NCI-H2171 (cell line): ENCODE measurements around the gene FCHO2.

Experiments
- DNase-seq: peaks from one replicate; lab custom pipeline; 2025; lab: John Stamatoyannopoulos, UW

The FCHO2 gene

GRCh38 chr5:73110190-73110589 lies 154.3 kb downstream of the FCHO2 start:
- DNase-seq, result no peak

- DNase-seq, result no peak
Measured at GRCh38 chr5:73111536-73111935, 155.7 kb downstream of the FCHO2 start.

GRCh38 chr5:73112359-73112758 lies 156.5 kb downstream of the FCHO2 start:
- no peak for DNase-seq

GRCh38 chr5:73114044-73114688 lies 158.3 kb downstream of the FCHO2 start:
- no peak for DNase-seq

GRCh38 chr5:73115399-73116051 lies 159.7 kb downstream of the FCHO2 start:
- no peak for DNase-seq

- no peak for DNase-seq
Measured at GRCh38 chr5:73116506-73116905, 160.7 kb downstream of the FCHO2 start.

- no peak for DNase-seq
Measured at GRCh38 chr5:73117088-73117740, 161.4 kb downstream of the FCHO2 start.

- no peak for DNase-seq
Measured at GRCh38 chr5:73118391-73118973, 162.6 kb downstream of the FCHO2 start.

GRCh38 chr5:73119451-73120157 lies 163.8 kb downstream of the FCHO2 start:
- DNase-seq, result no peak

GRCh38 chr5:73120222-73121118 lies 164.6 kb downstream of the FCHO2 start, which contains the start of gene TMEM171:
Gene TMEM171, plus strand, starts transcription at chr5:73120575. Its CDS starts 2,799 bp downstream, at chr5:73123374.
- DNase-seq, result no peak

- DNase-seq, result no peak
Measured at GRCh38 chr5:73121119-73121463, 165.2 kb downstream of the FCHO2 start.

GRCh38 chr5:73122875-73123810 lies 167.3 kb downstream of the FCHO2 start:
- no peak for DNase-seq

- no peak for DNase-seq
Measured at GRCh38 chr5:73125289-73125688, 169.4 kb downstream of the FCHO2 start.

GRCh38 chr5:73126381-73126780 lies 170.5 kb downstream of the FCHO2 start:
- DNase-seq, result no peak

- DNase-seq, result no peak
Measured at GRCh38 chr5:73126957-73127356, 171.1 kb downstream of the FCHO2 start.

- no peak for DNase-seq
Measured at GRCh38 chr5:73129143-73129542, 173.3 kb downstream of the FCHO2 start.

- DNase-seq, result no peak
Measured at GRCh38 chr5:73130811-73131210, 175.0 kb downstream of the FCHO2 start.

GRCh38 chr5:73131711-73132425 lies 176.0 kb downstream of the FCHO2 start:
- DNase-seq, result no peak

- DNase-seq, result no peak
Measured at GRCh38 chr5:73132759-73133158, 176.9 kb downstream of the FCHO2 start.

GRCh38 chr5:73135021-73135420 lies 179.2 kb downstream of the FCHO2 start:
- DNase-seq, result no peak
